ENCODE data around the gene PHYH.

The PHYH gene

DNA sequence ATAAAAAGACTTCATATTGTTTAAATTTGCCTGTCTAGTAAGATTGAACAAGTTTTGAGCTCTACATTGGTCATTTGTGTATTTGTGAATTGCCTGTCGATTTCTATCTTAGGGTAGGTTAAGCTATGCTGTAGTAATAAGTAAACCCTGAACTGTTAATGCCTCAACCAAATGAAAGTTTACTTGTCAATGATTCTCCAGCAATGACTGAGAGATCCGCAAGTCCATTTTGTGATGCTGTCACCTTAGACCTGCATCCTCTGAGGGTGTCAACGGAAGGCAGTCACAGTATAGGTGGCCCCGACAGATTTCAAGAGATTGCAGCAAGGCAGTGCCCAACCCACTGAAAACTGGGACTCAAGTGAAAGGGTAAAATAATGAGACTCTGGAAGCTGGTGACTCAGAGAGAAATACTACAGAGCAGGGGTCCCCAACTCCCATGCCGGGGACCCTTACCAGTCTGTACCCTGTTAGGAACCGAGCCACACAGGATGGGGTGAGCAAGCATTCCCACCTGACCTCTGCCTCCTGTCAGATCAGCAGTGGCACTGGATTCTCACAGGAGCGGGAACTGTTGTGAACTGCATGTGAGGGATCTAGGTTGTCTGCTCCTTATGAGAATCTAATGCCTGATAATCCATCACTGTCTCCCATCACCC is 10.8 kb upstream of the PHYH start:
- TF ChIP-seq CTCF (IDR thresholded peaks at IDR 0.05; ENCODE audit: low read depth, low read length, missing control alignments): no peak
- DNase-seq (ENCODE audit: low read depth): no peak
- H3K4me3 ChIP-seq (ENCODE audit: low read depth, low read length): no peak overlapping the region

DNA sequence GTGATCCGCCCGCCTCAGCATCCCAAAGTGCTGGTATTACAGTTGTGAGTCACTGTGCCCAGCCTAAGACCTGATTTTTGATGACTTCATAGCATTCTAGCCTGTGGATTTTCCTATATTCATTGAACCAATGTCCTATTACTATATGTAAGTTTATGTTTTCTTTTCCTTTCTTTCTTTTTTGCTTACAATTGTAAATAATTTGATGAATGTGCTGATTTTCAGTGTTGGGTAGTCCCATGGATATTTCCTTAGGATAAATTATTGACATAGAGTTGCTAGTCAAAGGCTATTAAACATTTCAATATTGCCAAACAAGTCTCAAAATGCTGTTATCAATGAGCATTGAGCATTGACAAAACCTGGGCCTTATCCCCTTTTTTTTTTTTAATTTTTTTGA is 9.9 kb upstream of the PHYH start:
- no peak for TF ChIP-seq CTCF (IDR thresholded peaks at IDR 0.05; ENCODE audit: low read depth, low read length, missing control alignments)
- DNase-seq (ENCODE audit: low read depth): no peak
- no peak overlapping the region for H3K4me3 ChIP-seq (ENCODE audit: low read depth, low read length)

GRCh38 chr10:13308096-13308495 is 8.2 kb upstream of the PHYH start:
- no peak for TF ChIP-seq CTCF (IDR thresholded peaks at IDR 0.05; ENCODE audit: low read depth, low read length, missing control alignments)
- H3K4me3 ChIP-seq (ENCODE audit: low read depth, low read length): no peak overlapping the region
- DNase-seq (ENCODE audit: low read depth): no peak

- TF ChIP-seq CTCF (IDR thresholded peaks at IDR 0.05; ENCODE audit: low read depth, low read length, missing control alignments): no peak
- no peak overlapping the region for H3K4me3 ChIP-seq (ENCODE audit: low read depth, low read length)
- DNase-seq (ENCODE audit: low read depth): no peak
Observed at GRCh38 chr10:13306103-13306502, 6.2 kb upstream of the PHYH start.

DNA sequence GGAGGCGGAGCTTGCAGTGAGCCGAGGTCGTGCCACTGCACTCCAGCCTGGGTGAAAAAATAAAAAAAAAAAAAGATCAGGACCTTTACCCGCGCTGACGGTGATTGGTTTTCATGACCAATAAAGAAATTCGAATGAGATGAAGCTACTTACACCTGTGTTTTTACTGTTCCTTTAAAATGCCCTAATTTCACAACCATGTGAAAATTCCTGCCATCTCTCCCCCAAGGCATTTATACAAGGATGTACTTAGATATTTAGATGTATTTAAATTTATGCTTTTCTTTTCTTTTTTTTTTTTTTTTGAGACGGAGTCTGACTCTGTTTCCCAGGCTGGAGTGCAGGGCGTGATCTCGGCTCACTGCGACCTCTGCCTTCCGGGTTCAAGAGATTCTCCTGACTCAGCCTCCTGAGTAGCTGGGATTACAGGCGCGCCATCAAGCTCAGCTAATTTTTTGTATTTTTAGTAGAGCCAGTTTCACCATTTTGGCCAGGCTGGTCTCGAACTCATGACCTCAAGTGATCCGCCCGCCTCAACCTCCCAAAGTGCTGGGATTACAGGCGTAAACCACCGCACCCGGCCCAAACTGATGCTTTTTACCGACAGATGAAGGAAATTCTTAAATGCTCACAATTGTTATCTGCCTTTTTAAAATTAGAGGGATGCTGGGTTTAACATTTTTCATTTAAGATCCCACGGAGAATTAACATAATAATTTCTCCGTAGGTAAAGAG is 3.1 kb upstream of the PHYH start:
- H3K4me3 ChIP-seq (ENCODE audit: low read depth, low read length): no peak overlapping the region; the same call in 1 of the 2 replicates
- no peak for TF ChIP-seq CTCF (IDR thresholded peaks at IDR 0.05; ENCODE audit: low read depth, low read length, missing control alignments)
- DNase-seq (ENCODE audit: low read depth): no peak

DNA sequence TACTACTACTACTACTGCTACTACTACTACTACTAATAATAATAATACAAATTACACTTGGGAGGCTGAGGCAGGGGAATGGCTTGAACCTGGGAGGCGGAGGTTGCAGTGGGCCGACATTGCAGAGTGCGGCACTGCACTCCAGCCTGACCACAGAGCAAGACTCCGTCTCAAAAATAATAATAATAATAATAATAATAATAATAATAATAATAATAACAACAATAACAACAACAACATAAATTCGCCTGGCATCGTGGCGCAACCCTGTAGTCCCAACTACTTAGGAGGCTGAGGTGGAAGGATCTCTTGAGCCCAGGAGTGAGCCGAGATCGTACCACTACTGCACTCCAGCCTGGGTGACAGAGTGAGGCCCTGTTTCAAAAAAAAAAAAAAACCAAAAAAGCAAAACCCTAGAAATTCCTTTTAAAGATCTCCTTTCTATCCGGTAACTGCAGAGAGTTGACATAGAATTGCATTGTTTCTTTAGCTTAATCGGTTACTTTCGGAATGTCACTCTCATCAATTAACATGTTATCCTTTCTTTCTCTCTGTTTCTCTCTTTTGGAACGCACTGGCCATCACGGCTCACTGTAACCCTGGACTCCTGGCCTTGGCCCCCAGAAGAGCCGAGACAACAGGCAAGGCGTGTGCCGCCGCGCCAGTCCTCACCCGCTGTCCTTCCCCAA is 972 bp downstream of the PHYH start:
- no peak for DNase-seq (ENCODE audit: low read depth)
- TF ChIP-seq CTCF (IDR thresholded peaks at IDR 0.05; ENCODE audit: low read depth, low read length, missing control alignments): no peak
- H3K4me3 ChIP-seq (ENCODE audit: low read depth, low read length): peak overlapping the region; percentile 61
